Natural killer cell (primary cell): Measurements from ENCODE around the gene KIAA1328. TPM values are rescaled to one million over a fixed set of nuclear protein-coding genes. Genes with fewer than 3 reads are reported as not detected.

Experiments used
- ATAC-seq, 3 donors: fragments of 150-1000 bp in 2 of 3; fragments of 200-7000 bp in 1 of 3; cut with Tn5 transposase; 1 replicate in 1 of 3; 2 replicates in 2 of 3; pipeline ENCODE4 v1.10.0; 2021; ENCODE audit warnings: mild to moderate bottlenecking in 2 of 3, moderate library complexity in 2 of 3
- DNase-seq, 2 donors: peaks; one replicate each; pipeline versions ENCODE4 v3.0.0 to v3.0.0-alpha.2; 2013 to 2021; ENCODE audit warnings: mixed read lengths in 1 of 2
- H3K27ac ChIP-seq: one replicate; pipeline ENCODE4 v1.5.1; 2013; ENCODE audit warnings: mild to moderate bottlenecking, low read length
- H3K27me3 ChIP-seq: one replicate; pipeline ENCODE4 v1.6.1; 2013; ENCODE audit warnings: low read length; ENCODE audit not compliant: control insufficient read depth, insufficient read depth
- H3K36me3 ChIP-seq: one replicate; pipeline ENCODE4 v1.6.1; 2013; ENCODE audit warnings: low read length; ENCODE audit not compliant: control insufficient read depth, insufficient read depth
- H3K4me1 ChIP-seq: one replicate; pipeline ENCODE4 v1.6.1; 2013; ENCODE audit warnings: low read length; ENCODE audit not compliant: control insufficient read depth, insufficient read depth
- H3K4me3 ChIP-seq: one replicate; pipeline ENCODE4 v1.5.1; 2013; ENCODE audit warnings: low read length
- H3K9me3 ChIP-seq: one replicate; pipeline ENCODE4 v1.6.1; 2013; ENCODE audit warnings: low read length; ENCODE audit not compliant: control insufficient read depth, insufficient read depth
- H3K27ac Mint-ChIP-seq, 2 donors: one replicate each; pipeline ENCODE4 v1.8.0; 2022; ENCODE audit warnings: mild to moderate bottlenecking in 2 of 2, mixed read lengths in 2 of 2, moderate library complexity in 1 of 2
- H3K27me3 Mint-ChIP-seq, 2 donors: one replicate each; pipeline ENCODE4 v1.8.0; 2022; ENCODE audit warnings: low read depth in 2 of 2, mixed read lengths in 2 of 2
- H3K36me3 Mint-ChIP-seq: one replicate; pipeline ENCODE4 v1.8.0; 2022; ENCODE audit warnings: mixed read lengths
- H3K4me1 Mint-ChIP-seq, 2 donors: one replicate each; pipeline ENCODE4 v1.8.0; 2022; ENCODE audit warnings: mixed read lengths in 2 of 2
- H3K4me3 Mint-ChIP-seq: one replicate; pipeline ENCODE4 v1.8.0; 2022; ENCODE audit warnings: mild to moderate bottlenecking, moderate library complexity, mixed read lengths
- H3K9me3 Mint-ChIP-seq, 2 donors: one replicate each; pipeline ENCODE4 v1.8.0; 2022; ENCODE audit warnings: mixed read lengths in 2 of 2
- WGBS: methylation state at CpG from one replicate; pipeline ENCODE4 v1.1.7; 2013; ENCODE audit warnings: missing lambda C conversion rate; ENCODE audit not compliant: insufficient coverage; 5-methylcytosine and 5-hydroxymethylcytosine counted together
- intact Hi-C: fragments of 100-400 bp; cut with micrococcal nuclease; formaldehyde crosslinking; loops from one replicate; pipeline ENCODE4 v1.14.2; 2022
- total RNA-seq, 4 donors: library from RNA; stranded (reverse); fragments of 120-200 nt in 1 of 4; gene quantifications; one replicate each; pipeline versions ENCODE4 v1.2.3 to v1.2.4, GENCODE V29; 2013 to 2022
- TF ChIP-seq, protein P1 (sequence below): fragments of 200-600 bp; IDR thresholded peaks from one replicate; pipeline ENCODE4 v1.8.0; 2022; ENCODE audit warnings: antibody characterized with exemption

Gene KIAA1328
- total RNA-seq, 3 donors from 2014 or later (not counting 1 experiment from before 2014, with no cell fraction given) = 12.3 to 14.3 (median 13.2) TPM

DNA sequence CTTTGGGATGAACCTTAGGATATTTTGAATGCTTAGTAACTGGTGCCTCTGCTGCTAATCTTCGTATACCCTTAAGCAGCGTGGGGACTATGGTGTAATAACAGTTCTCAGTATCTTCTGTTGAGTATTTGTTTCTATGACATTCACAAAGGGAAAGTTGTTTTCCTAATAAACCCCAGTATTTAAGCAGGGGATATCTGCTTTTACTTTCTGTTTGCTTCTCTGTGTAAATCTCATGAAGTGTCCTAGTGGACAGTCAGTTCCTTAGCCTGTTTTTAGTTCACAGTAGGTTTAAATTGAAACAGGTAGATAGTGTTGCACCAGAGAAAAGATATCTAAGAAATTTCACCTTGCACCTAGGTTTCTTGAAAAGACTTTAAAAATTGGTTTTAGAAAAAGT, 14.9 kb downstream of the KIAA1328 start:
- DNase-seq (no peak), ATAC-seq (no peak)
- no peaks in the 10 kb centered on the region for H3K27me3 Mint-ChIP-seq
- H3K36me3 Mint-ChIP-seq = no peaks in the 10 kb centered on the region
- WGBS = 88% methylated on average over 2 of the region's 2 CpGs
- H3K27ac ChIP-seq = no peak overlapping the region
- H3K27ac Mint-ChIP-seq = no peak overlapping the region
- no peaks in the 10 kb centered on the region for H3K4me1 ChIP-seq
- no peaks in the 10 kb centered on the region for H3K9me3 ChIP-seq
- TF ChIP-seq, protein P1, sequence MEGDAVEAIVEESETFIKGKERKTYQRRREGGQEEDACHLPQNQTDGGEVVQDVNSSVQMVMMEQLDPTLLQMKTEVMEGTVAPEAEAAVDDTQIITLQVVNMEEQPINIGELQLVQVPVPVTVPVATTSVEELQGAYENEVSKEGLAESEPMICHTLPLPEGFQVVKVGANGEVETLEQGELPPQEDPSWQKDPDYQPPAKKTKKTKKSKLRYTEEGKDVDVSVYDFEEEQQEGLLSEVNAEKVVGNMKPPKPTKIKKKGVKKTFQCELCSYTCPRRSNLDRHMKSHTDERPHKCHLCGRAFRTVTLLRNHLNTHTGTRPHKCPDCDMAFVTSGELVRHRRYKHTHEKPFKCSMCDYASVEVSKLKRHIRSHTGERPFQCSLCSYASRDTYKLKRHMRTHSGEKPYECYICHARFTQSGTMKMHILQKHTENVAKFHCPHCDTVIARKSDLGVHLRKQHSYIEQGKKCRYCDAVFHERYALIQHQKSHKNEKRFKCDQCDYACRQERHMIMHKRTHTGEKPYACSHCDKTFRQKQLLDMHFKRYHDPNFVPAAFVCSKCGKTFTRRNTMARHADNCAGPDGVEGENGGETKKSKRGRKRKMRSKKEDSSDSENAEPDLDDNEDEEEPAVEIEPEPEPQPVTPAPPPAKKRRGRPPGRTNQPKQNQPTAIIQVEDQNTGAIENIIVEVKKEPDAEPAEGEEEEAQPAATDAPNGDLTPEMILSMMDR = no peak
- no peak overlapping the region for H3K4me3 Mint-ChIP-seq
- no peaks in the 10 kb centered on the region for H3K27me3 ChIP-seq
- H3K9me3 Mint-ChIP-seq = no peaks in the 10 kb centered on the region
- intact Hi-C loops = no loop called here
- H3K4me1 Mint-ChIP-seq = peaks cover 0 to 5% of the 10 kb centered on the region in 2 donors
- H3K4me3 ChIP-seq = no peak overlapping the region
- peaks cover 6% of the 10 kb centered on the region for H3K36me3 ChIP-seq

DNA sequence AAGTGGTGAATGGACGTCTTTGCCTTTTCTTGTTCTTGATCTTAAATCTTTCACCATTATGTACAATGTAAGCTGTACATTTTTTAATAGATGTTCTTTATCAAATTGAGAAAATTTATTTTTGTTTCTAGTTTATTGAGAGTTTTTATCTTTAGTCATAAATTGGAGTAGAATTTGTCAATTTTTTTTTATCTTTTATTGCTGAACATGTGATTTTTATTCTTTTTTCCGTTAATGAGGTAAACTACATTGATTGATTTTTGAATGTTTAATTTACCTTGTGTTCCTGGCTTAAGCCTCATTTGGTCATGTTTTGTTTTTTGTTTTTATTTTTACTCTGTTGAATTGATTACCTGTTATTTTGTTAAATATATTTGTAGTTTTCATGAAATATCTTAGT, 19.7 kb downstream of the KIAA1328 start:
- Histone ChIP-seq H3K27me3 (no peaks in the 10 kb centered on the region), H3K4me1 (no peaks in the 10 kb centered on the region), H3K4me3 (no peak overlapping the region), H3K27ac (no peak overlapping the region), H3K36me3 (peaks cover 6% of the 10 kb centered on the region), H3K9me3 (peaks cover 3% of the 10 kb centered on the region)
- no peak for DNase-seq
- Mint-ChIP-seq H3K4me1 (no peaks in the 10 kb centered on the region), H3K9me3 (peaks cover 6% of the 10 kb centered on the region in 2 donors), H3K4me3 (no peak overlapping the region), H3K27ac (no peak overlapping the region), H3K36me3 (peaks cover 18% of the 10 kb centered on the region), H3K27me3 (no peaks in the 10 kb centered on the region)
- 100% methylated on average over 1 of the region's 2 CpGs for WGBS
- ATAC-seq = no peak
- TF ChIP-seq, protein P1 = no peak
- intact Hi-C loops = no loop called here

DNA sequence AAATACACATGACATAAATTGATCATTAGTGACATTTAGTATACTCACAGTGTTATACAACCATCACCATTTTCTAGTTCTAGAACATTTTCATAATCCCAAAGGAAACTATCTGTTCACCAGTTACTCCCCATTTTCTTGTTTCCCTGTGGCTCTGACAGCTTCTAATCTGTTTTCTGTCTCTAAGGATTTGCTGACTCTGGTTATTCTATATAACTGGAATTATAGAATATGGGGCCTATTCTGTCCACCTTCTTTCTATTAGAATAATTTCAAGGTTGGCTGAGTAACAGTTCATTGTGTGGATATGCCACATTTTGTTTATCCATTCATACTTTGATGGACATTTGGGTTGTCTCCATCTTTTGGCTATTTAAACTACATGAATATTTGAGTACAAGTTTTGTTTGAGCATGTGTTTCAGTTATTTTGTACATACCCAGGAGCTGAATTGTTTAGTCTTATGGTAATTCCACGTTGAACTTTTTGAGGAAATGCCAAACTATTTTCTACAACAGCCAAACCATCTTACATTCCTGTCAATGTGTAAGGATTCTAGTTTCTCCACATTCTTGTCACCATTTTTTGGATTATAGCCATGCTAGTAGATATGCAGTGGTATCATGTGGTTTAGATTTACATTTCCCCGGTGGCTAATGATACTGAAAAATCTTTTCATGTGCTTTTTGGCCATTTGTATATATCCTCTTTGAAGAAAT, 20.5 kb downstream of the KIAA1328 start:
- Histone ChIP-seq H3K27me3 (no peaks in the 10 kb centered on the region), H3K9me3 (peaks cover 3% of the 10 kb centered on the region), H3K4me1 (no peaks in the 10 kb centered on the region), H3K36me3 (peaks cover 6% of the 10 kb centered on the region), H3K27ac (no peak overlapping the region), H3K4me3 (no peak overlapping the region)
- 100% methylated on average over 1 of the region's 2 CpGs for WGBS
- H3K4me1 Mint-ChIP-seq = no peaks in the 10 kb centered on the region
- H3K27ac Mint-ChIP-seq = no peak overlapping the region
- H3K27me3 Mint-ChIP-seq = no peaks in the 10 kb centered on the region
- peaks cover 6% of the 10 kb centered on the region in 2 donors for H3K9me3 Mint-ChIP-seq
- DNase-seq (no peak), ATAC-seq (no peak)
- TF ChIP-seq, protein P1 = no peak
- no peak overlapping the region for H3K4me3 Mint-ChIP-seq
- H3K36me3 Mint-ChIP-seq = peaks cover 23% of the 10 kb centered on the region
- intact Hi-C loops = no loop called here
